Measurements from ENCODE around the gene EML6. TPM values are rescaled to one million over a fixed set of nuclear protein-coding genes. Genes with fewer than 3 reads are reported as not detected.
A peak's percentile ranks its signal among the peaks of the same experiment; 100 is the strongest.

EML6 gene
- total and polyA plus RNA-seq, 2 donors (not counting 1 experiment from before 2014, with no cell fraction given): 0.34 to 1.3 TPM

DNA sequence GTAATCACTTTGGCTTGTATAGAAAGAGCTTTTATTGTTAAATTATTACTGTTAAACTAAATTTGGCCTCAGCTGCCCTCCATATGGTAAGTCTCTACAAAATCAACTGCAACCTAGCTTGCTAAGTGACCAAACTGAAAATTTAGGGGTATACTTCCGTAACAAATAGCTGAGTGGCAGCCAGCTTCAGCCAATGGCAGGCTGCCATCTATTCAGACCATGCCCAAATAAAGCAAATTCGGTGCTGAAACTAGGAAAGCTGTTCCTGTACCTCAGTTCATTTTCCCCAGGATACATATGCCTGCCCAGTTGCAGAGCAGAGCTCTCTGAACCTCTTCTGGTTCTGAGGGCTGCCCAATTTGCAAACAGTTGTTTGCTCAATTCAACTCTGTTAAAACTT, 94.8 kb downstream of the EML6 start:
- no peaks in the 10 kb centered on the region for H3K9me3 ChIP-seq (ENCODE audit: control insufficient read depth, insufficient read depth, low read depth, low read length)
- H3K9ac ChIP-seq (ENCODE audit: insufficient read depth, low read length): no peak overlapping the region

DNA sequence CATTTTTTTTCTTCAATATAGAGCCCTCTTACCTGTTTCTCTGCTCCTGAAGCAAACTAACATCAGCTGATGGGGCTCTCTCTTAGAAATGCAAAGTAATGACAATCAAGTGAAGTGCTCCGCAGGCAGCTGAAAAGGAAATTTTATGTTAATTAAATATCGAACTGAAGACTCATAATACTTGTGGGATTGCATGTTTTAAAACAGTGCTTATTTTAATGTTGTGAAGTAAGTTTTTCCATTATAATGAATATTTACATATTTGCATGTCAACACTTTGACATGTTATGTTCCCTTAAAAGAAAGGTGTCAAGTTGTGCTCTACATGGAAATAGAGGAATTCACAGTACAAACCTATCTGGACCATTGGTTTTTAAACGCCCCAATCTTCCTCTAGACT, 97.1 kb downstream of the EML6 start:
- Histone ChIP-seq H3K4me2 (ENCODE audit: extremely low read depth, insufficient read depth, low read length) (no peak overlapping the region), H3K27ac (ENCODE audit: insufficient read depth, low read length) (no peak overlapping the region), H2AFZ (ENCODE audit: low read length) (no peak overlapping the region), H3K36me3 (ENCODE audit: control insufficient read depth, insufficient read depth, low read length) (no peaks in the 10 kb centered on the region), H3K4me1 (ENCODE audit: control insufficient read depth, extremely low read depth, insufficient read depth, low read length) (no peaks in the 10 kb centered on the region), H3K9ac (ENCODE audit: insufficient read depth, low read length) (no peak overlapping the region), H3K79me2 (ENCODE audit: control insufficient read depth, insufficient read depth, low read length) (no peaks in the 10 kb centered on the region), H4K20me1 (ENCODE audit: control insufficient read depth, extremely low read depth, insufficient read depth, low read length) (no peaks in the 10 kb centered on the region), H3K4me3 (replicated peaks in 1 of 4; ENCODE audit: control extremely low read depth in 1 of 4, insufficient read depth in 1 of 4, low read depth in 3 of 4, low read length in 4 of 4) (no peak overlapping the region), H3K27me3 (ENCODE audit: control insufficient read depth, insufficient read depth, low read length) (peaks cover 2% of the 10 kb centered on the region), H3K9me3 (ENCODE audit: control insufficient read depth, insufficient read depth, low read depth, low read length) (no peaks in the 10 kb centered on the region)
- no peak for DNase-seq (ENCODE audit: low read depth in 2 of 2)
- TF ChIP-seq EZH2 (IDR thresholded peaks at IDR 0.05; ENCODE audit: low read length, missing control alignments): no peak
- TF ChIP-seq, protein P1, sequence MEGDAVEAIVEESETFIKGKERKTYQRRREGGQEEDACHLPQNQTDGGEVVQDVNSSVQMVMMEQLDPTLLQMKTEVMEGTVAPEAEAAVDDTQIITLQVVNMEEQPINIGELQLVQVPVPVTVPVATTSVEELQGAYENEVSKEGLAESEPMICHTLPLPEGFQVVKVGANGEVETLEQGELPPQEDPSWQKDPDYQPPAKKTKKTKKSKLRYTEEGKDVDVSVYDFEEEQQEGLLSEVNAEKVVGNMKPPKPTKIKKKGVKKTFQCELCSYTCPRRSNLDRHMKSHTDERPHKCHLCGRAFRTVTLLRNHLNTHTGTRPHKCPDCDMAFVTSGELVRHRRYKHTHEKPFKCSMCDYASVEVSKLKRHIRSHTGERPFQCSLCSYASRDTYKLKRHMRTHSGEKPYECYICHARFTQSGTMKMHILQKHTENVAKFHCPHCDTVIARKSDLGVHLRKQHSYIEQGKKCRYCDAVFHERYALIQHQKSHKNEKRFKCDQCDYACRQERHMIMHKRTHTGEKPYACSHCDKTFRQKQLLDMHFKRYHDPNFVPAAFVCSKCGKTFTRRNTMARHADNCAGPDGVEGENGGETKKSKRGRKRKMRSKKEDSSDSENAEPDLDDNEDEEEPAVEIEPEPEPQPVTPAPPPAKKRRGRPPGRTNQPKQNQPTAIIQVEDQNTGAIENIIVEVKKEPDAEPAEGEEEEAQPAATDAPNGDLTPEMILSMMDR (conservative IDR thresholded peaks at IDR 0.05 in 1 of 2, IDR thresholded peaks at IDR 0.05 in 1 of 2; ENCODE audit: low read depth in 1 of 2, low read length in 2 of 2): no peak

More for the DNA sequence above, 94.8 kb downstream of the EML6 start:
- TF ChIP-seq EZH2 (IDR thresholded peaks at IDR 0.05; ENCODE audit: low read length, missing control alignments): no peak
- TF ChIP-seq, protein P1 (conservative IDR thresholded peaks at IDR 0.05 in 1 of 2, IDR thresholded peaks at IDR 0.05 in 1 of 2; ENCODE audit: low read depth in 1 of 2, low read length in 2 of 2): no peak
- Histone ChIP-seq H3K27ac (ENCODE audit: insufficient read depth, low read length) (no peak overlapping the region), H4K20me1 (ENCODE audit: control insufficient read depth, extremely low read depth, insufficient read depth, low read length) (no peaks in the 10 kb centered on the region), H3K4me3 (replicated peaks in 1 of 4; ENCODE audit: control extremely low read depth in 1 of 4, insufficient read depth in 1 of 4, low read depth in 3 of 4, low read length in 4 of 4) (no peak overlapping the region), H3K4me1 (ENCODE audit: control insufficient read depth, extremely low read depth, insufficient read depth, low read length) (no peaks in the 10 kb centered on the region), H2AFZ (ENCODE audit: low read length) (no peak overlapping the region), H3K36me3 (ENCODE audit: control insufficient read depth, insufficient read depth, low read length) (no peaks in the 10 kb centered on the region), H3K27me3 (ENCODE audit: control insufficient read depth, insufficient read depth, low read length) (no peaks in the 10 kb centered on the region), H3K79me2 (ENCODE audit: control insufficient read depth, insufficient read depth, low read length) (no peaks in the 10 kb centered on the region), H3K4me2 (ENCODE audit: extremely low read depth, insufficient read depth, low read length) (no peak overlapping the region)
- peak in 1 of 2 donors; percentile 3 for DNase-seq (ENCODE audit: low read depth in 2 of 2)

DNA sequence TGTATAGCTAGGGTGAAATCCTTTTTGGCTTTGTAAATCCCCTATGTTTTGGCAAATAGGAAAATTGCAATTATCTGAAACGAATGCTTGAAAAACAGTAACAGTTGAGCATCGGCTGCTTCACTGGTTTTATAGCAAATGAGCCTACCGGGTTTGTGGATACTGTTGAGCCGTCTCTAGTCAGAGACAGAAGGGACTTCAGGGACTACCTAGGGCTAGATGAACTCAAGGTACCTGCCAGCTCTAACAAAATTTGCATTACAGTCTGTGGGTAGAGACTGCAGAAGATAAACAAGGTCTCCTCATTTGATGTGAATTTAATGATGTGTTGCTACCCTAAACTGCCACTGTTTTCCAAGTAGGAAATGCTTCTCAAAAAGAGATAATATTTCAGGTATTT, 101.1 kb downstream of the EML6 start:
- Histone ChIP-seq H3K4me2 (ENCODE audit: extremely low read depth, insufficient read depth, low read length) (no peak overlapping the region), H4K20me1 (ENCODE audit: control insufficient read depth, extremely low read depth, insufficient read depth, low read length) (no peaks in the 10 kb centered on the region), H3K9me3 (ENCODE audit: control insufficient read depth, insufficient read depth, low read depth, low read length) (no peaks in the 10 kb centered on the region), H3K36me3 (ENCODE audit: control insufficient read depth, insufficient read depth, low read length) (no peaks in the 10 kb centered on the region), H3K27me3 (ENCODE audit: control insufficient read depth, insufficient read depth, low read length) (peaks cover 5% of the 10 kb centered on the region), H3K4me1 (ENCODE audit: control insufficient read depth, extremely low read depth, insufficient read depth, low read length) (no peaks in the 10 kb centered on the region), H3K9ac (ENCODE audit: insufficient read depth, low read length) (no peak overlapping the region), H3K79me2 (ENCODE audit: control insufficient read depth, insufficient read depth, low read length) (no peaks in the 10 kb centered on the region), H3K4me3 (replicated peaks in 1 of 4; ENCODE audit: control extremely low read depth in 1 of 4, insufficient read depth in 1 of 4, low read depth in 3 of 4, low read length in 4 of 4) (no peak overlapping the region), H3K27ac (ENCODE audit: insufficient read depth, low read length) (no peak overlapping the region), H2AFZ (ENCODE audit: low read length) (no peak overlapping the region)
- TF ChIP-seq EZH2 (IDR thresholded peaks at IDR 0.05; ENCODE audit: low read length, missing control alignments): no peak
- TF ChIP-seq, protein P1 (conservative IDR thresholded peaks at IDR 0.05 in 1 of 2, IDR thresholded peaks at IDR 0.05 in 1 of 2; ENCODE audit: low read depth in 1 of 2, low read length in 2 of 2): no peak
- DNase-seq (ENCODE audit: low read depth in 2 of 2): no peak

Data from fibroblast of lung (primary cell).